ENCODE measurements around the gene PKN2.
"Not testable (repeated sequence)": the region's sequence is repeated elsewhere in the genome, so short reads cannot be mapped to it uniquely, and the experiment has no call there.

DNA sequence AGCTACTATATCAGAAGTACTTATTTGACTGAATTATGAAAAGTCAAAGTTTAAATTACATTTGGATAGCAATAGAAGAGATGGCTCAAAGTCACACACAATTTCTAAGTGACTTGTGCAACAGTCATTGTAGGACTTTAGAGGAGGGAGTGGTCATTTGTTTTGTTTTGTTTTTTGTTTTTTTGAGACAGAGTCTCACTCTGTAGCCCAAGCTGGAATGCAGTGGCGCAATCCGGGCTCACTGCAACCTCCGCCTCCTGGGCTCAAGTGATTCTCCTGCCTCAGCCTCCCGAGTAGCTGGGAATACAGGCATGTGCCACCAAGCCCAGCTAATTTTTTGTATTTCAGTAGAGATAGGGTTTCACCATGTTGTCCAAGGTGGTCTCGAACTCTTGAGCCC lies 17.7 kb downstream of the PKN2 start:
- not testable (repeated sequence) for TF ChIP-seq EP300, POLR2AphosphoS5, POLR2A (IDR thresholded peaks at IDR 0.05)
- TF ChIP-seq, protein P1, sequence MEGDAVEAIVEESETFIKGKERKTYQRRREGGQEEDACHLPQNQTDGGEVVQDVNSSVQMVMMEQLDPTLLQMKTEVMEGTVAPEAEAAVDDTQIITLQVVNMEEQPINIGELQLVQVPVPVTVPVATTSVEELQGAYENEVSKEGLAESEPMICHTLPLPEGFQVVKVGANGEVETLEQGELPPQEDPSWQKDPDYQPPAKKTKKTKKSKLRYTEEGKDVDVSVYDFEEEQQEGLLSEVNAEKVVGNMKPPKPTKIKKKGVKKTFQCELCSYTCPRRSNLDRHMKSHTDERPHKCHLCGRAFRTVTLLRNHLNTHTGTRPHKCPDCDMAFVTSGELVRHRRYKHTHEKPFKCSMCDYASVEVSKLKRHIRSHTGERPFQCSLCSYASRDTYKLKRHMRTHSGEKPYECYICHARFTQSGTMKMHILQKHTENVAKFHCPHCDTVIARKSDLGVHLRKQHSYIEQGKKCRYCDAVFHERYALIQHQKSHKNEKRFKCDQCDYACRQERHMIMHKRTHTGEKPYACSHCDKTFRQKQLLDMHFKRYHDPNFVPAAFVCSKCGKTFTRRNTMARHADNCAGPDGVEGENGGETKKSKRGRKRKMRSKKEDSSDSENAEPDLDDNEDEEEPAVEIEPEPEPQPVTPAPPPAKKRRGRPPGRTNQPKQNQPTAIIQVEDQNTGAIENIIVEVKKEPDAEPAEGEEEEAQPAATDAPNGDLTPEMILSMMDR (IDR thresholded peaks at IDR 0.05), result not testable (repeated sequence)

Measured in gastroesophageal sphincter (tissue), 3 donors.